ENCODE results near the gene MYH7B.

MYH7B gene

DNA sequence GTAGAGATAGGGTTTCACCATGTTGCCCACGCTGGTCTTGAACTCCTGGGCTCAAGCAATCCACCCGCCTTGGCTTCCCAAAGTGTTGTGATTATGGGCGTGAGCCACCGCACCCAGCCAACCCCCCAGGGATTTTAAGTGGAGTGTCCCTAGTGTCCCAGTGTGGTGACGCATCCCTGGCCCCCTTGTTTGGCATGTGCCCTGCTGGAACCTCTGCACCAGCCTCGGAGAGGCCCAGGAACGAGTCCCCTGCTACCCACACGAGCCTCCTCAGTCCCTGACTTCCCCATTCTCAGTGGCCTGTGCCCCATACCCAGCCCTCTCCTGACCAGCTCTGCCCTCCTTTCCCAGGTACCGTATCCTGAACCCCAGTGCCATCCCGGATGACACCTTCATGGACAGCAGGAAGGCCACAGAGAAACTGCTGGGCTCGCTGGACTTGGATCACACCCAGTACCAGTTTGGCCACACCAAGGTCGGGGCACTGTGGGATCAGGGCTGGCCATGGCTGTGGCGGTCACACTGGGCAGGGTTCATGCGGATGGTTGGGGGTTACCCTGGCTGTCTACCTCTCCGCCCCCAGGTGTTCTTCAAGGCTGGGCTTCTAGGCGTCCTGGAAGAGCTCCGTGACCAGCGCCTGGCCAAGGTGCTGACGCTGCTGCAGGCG is 37.2 kb downstream of the MYH7B start:
- DNase-seq (ENCODE audit: low spot score): no peak

DNA sequence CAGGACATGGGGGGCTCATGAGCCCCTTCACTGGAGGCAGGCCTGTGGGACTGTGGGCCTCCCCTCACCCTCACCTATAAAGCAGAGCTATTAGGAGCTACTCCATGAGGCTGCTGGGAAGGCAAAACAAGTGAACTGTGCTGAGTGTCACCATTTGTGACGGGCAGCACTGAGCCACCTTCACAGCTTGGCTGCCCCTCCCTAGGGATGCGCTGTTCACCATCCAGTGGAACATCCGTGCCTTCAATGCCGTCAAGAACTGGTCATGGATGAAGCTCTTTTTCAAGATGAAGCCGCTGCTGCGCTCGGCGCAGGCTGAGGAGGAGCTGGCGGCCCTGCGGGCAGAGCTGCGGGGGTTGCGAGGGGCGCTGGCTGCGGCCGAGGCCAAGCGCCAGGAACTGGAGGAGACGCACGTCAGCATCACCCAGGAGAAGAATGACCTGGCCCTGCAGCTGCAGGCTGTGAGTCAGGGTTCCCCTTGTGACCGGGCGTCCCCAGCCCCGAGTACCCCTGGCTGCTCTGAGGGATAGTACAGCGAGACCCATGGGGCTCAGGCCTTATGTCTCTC is 38.4 kb downstream of the MYH7B start:
- DNase-seq (ENCODE audit: low spot score): no peak

DNA sequence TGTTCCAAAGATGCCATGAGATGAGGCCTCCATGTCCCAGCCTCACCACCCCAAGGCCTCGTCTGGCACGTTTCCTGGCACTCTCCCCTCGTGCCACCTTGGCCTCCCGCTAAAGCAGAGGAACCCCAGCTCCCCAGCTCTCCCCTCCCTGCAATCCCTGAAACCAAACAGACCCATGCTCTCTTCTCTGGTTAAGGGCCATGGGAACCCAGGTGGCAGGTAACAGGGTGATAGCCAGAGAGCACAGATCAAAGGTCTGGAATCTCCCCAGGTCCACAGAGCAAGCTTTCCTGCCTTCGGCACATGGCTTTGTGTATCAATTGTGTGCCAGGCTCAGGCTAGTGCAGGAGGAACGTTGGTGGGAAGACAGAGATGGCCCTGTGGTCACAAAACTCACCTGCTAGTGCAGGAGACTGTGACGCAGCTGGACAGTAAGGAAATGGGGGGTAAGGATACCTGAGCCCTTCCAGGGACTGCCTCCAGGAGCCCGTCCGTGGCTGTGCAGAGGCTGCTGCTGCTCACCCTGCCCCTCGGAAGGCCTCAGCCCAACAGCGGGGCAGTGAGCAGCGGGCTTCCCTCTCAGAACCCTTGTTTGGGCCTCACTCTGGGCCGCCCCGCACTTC is 39.0 kb downstream of the MYH7B start:
- DNase-seq (ENCODE audit: low spot score): no peak

DNA sequence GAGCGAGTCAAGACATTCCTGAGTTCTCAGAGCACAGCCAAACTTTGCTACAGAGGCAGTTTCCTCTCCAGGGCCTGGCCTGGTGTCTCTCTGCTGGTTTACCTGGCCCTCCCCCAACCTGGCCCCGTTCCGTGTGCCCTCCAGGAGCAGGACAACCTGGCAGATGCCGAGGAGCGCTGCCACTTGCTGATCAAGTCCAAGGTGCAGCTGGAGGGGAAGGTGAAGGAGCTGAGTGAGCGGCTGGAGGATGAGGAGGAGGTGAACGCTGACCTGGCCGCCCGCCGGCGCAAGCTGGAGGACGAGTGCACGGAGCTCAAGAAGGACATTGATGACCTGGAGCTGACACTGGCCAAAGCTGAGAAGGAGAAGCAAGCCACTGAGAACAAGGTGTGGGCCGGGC is 39.5 kb downstream of the MYH7B start:
- no peak for DNase-seq (ENCODE audit: low spot score)

DNA sequence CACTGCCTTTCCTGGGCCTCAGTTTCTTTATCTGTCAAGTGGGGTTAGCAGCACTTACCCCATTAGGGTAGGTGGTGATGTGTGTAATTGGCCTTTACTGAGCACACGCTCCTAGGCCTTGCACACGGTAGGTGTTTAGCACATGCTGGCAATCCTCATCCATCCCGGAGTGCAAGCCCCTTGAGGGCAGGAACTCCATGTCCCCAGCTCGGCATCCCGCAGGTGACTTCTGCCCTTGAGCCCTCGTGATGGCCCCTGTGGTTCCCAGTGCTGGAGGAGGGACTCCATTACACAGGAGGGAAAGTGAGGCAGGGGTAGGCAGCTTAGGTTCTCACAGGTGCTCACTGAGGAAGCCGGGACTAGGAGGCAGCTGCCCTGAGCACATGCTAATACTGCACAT is 40.0 kb downstream of the MYH7B start:
- no peak for DNase-seq (ENCODE audit: low spot score)

DNA sequence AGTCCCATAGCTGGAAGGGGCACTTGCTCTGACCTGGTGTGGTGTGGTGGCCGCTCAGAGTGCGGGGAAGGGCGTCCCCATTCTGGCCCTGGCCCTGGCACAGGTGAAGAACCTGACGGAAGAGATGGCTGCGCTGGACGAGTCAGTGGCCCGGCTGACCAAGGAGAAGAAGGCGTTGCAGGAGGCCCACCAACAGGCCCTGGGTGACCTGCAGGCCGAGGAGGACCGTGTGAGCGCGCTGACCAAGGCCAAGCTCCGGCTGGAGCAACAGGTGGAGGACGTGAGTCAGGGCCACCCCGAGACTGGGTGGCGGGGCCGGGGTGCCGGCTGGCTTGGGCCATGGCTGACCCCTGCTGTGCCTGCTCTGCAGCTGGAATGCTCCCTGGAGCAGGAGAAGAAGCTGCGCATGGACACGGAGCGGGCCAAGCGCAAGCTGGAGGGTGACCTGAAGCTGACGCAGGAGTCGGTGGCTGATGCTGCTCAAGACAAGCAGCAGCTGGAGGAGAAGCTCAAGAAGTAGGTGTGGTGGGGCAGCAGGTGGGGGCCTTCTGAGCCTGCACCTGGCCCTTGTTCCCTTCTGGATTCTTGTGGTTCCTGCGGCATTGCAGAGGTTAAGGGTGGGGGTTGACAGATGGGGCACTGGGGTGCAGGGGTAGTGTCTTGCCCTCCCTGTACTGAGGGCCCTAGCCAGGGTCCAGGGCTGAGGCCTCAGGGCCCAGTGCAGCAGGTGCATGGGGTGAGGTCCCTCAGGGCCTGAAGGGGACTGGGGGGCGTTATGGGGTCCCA is 40.8 kb downstream of the MYH7B start:
- no peak for DNase-seq (ENCODE audit: low spot score)

DNA sequence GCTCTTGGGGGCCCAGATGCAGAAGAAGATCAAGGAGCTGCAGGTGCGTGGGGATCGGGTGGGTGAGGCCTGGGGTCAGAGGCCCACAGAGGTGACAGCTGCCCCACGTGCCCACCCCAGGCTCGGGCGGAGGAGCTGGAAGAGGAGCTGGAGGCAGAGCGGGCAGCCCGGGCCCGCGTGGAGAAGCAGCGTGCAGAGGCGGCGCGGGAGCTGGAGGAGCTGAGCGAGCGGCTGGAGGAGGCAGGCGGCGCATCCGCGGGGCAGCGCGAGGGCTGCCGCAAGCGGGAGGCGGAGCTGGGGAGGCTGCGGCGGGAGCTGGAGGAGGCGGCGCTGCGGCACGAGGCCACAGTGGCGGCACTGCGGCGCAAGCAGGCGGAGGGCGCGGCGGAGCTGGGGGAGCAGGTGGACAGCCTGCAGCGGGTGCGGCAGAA is 41.5 kb downstream of the MYH7B start:
- DNase-seq (ENCODE audit: low spot score): no peak

DNA sequence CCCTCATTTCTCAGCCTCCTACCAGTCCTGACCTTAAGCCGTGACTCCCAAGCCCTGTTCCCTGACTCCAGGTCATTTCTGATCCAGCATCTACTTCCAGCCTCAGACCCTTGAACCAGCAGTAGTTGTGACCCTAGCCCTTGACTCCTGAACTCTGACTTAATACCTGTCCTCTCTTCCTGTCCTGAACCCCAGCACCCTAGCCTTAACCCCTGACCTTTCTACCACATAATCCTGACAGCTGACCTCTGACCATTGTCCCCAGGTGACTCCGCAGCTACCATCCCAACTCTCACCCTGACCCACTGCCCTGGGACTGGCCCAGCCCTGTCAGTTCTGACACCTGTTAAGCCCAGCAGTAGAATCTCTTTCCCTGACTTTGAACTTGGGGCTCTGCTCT is 42.1 kb downstream of the MYH7B start:
- DNase-seq (ENCODE audit: low spot score): no peak

DNA sequence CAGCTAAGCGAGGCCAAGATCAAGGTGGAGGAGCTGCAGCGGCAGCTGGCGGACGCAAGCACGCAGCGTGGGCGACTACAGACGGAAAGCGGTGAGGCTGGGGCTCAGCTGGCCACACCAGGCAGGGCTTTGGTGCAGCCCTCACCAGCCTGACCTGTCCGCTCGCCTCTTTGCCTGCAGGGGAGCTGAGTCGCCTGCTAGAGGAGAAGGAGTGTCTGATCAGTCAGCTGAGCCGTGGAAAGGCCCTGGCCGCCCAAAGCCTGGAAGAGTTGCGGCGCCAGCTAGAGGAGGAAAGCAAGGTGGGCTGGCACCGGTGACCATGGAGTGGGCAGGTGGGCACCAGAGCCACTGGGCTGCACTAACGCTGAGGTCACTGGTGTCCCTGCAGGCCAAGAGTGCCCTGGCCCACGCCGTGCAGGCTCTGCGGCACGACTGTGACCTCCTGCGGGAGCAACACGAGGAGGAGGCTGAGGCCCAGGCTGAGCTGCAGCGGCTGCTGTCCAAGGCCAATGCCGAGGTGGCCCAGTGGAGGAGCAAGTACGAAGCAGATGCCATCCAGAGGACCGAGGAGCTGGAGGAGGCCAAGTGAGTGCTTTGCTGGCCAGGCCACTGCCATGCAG is 42.8 kb downstream of the MYH7B start:
- no peak for DNase-seq (ENCODE audit: low spot score)

DNA sequence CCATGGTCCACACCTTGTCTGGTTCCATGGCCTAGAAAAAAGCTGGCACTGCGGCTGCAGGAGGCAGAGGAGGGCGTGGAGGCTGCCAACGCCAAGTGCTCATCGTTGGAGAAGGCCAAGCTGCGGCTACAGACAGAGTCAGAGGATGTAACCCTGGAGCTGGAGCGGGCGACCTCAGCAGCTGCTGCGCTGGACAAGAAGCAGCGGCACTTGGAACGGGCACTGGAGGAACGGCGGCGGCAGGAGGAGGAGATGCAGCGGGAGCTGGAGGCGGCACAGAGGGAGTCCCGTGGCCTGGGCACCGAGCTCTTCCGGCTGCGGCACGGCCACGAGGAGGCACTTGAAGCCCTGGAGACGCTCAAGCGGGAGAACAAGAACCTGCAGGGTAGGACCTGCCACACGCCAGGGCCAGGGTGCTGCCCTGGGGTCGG is 43.4 kb downstream of the MYH7B start:
- DNase-seq (ENCODE audit: low spot score): no peak

DNA sequence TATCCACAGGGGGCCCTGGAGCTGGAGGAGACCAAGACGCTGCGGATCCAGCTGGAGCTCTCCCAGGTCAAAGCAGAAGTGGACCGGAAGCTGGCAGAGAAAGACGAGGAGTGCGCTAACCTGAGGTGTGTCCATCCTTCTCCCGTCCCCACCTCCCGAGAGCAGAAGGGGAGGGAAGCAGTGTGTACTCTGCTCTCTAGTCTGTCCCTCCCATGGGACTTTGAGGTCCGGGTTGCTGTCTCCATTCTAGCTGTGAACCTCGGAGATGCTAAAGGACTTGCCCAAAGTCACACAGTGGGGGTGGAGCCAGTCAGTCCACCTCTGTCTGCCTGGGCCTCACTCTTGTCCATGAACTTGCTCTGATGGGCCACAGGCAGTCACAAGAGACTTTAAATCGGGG is 44.1 kb downstream of the MYH7B start:
- no peak for DNase-seq (ENCODE audit: low spot score)

DNA sequence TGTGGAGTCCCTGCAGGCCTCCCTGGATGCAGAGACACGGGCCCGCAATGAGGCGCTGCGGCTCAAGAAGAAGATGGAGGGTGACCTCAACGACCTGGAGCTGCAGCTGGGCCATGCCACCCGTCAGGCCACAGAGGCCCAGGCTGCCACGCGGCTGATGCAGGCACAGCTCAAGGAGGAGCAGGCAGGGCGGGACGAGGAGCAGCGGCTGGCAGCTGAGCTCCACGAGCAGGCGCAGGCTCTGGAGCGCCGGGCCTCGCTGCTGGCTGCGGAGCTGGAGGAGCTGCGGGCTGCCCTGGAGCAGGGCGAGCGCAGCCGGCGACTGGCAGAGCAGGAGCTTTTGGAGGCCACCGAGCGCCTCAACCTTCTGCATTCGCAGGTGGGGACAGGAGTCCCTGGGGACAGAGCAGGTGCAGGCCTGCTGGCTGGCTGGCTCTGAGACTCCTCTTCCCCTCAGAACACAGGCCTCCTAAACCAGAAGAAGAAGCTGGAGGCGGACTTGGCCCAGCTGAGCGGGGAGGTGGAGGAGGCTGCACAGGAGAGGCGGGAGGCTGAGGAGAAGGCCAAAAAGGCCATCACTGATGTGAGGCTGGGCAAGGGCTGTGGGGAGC is 44.7 kb downstream of the MYH7B start:
- DNase-seq (ENCODE audit: low spot score): no peak

DNA sequence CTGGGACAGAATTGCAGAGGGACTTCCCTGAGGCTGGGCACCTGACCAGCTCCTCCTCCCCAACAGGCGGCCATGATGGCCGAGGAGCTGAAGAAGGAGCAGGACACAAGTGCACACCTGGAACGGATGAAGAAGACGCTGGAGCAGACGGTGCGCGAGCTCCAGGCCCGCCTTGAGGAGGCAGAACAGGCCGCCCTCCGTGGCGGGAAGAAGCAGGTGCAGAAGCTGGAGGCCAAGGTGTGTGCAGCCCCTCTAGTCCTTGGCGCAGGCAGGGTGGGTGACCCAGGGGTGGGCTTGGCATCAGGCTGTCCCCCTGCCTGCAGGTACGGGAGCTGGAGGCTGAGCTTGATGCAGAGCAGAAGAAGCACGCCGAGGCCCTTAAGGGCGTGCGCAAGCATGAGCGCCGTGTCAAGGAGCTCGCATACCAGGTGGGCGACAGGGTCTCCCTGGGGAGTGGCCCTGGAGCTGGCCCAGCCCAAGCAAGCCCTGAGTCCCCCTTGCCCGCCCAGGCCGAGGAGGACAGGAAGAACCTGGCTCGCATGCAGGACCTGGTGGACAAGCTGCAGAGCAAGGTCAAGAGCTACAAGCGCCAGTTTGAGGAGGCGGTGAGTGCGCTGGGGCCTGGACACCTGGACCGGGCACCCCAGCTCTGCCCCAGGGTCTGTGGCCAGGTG is 45.4 kb downstream of the MYH7B start:
- no peak for DNase-seq (ENCODE audit: low spot score)

DNA sequence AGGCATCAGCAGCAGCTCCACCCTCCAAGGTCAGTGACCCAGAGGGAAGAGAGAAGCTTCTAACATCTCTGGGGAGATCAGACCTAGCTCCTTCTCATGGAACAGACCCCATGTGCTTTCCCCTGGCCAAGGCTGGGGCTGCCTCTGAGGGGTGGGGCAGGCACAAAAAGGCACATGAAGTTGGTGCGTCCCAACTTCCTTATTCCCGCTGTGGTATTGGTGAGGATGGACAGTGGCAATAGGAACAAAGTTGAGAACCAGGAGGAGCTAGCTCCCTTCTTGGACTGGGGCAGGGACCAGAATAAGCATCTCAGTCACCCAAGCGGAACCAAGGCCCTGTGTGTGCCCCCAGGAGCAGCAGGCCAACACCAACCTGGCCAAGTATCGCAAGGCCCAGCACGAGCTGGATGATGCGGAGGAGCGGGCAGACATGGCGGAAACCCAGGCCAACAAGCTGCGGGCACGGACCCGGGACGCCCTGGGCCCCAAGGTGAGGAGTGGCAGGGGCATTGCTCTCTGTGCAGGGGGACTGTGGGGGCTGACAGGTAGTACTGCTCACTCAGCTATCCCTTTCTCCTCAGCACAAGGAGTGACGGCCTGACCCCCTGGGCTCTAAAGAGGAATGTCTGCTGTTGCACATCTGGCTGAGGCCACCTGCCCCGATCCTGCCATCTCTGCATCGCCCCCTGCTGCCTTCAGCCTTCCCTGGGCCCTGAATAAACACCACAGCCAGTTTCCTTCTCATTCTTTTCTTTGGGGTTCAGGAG is 46.1 kb downstream of the MYH7B start:
- no peak for DNase-seq (ENCODE audit: low spot score)

DNA sequence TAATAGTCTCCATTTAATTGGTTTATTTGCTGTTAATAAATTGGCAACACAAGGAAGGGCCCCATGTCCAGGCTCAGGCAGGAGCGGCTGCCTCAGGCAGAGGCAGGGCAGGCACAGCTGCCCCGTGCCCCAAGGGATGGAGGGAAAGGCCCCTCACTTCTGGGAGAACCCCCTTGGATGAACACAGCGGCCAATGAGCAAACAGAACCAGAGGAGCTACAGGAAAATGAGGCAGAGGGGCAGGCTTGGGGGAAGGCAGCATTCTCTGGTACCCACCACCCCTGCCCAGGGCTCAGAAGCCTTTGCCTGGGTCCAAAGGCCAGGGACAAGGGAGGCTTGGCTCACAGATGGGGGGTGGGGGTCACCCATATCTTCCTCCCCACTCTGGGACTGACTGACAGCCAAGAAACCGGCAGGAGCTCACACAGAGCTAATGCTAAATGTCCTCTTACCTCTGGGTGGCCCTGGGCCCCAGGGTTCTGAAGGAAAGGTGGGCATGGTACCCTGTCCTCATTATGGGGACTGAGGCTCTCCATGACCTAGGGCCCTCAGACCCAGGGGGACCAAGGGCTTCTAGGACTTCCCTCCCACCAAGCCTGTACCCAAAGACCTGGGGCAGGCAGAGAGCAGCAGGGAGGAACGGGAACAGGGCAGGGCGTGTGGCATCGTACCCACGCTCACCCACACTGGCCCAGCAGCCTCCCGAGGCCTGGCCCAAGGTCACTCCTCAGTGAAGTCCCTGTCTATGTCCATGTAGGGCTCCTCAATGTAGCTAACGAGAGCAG is 47.0 kb downstream of the MYH7B start:
- DNase-seq (ENCODE audit: low spot score): no peak

DNA sequence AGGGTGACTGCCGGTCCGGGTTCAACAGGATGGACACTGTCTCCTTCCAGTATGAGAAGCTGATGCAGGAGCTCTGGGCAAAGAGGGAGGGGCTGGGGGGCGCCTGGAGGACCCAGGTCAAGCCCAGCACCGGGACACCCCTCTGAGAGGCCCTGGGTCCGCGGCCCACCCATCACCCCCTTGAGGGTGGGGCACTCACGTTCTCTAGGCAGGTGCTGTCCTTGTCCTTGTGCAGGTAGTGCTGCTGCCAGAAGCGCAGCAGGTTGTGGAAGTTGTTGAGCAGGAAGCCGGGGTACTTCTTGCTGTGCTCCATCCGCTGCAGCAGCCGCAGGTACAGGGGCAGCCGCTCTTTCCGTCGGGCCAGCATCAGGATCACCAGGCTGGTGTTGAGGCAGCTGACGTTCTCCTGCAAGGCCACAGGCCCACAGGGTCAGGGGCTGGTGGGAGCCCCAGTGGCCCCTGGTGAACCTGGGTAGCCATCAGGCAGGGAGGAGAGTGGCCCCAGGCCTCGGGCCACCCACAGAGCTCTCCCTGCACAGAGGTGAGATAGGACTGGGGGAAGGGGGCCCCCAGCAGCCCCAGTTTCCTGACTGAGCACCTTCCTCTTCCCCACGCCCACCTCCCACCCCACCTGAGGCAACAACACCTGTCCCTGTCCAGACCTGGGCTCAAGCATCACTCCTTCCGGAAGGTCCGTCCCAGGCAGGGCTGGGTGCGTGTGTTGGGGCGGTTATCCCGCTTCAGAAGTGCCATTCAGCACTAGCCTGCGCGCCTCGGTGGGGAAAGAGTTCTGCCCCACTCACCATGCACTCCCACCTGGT is 47.8 kb downstream of the MYH7B start:
- DNase-seq (ENCODE audit: low spot score): no peak

DNA sequence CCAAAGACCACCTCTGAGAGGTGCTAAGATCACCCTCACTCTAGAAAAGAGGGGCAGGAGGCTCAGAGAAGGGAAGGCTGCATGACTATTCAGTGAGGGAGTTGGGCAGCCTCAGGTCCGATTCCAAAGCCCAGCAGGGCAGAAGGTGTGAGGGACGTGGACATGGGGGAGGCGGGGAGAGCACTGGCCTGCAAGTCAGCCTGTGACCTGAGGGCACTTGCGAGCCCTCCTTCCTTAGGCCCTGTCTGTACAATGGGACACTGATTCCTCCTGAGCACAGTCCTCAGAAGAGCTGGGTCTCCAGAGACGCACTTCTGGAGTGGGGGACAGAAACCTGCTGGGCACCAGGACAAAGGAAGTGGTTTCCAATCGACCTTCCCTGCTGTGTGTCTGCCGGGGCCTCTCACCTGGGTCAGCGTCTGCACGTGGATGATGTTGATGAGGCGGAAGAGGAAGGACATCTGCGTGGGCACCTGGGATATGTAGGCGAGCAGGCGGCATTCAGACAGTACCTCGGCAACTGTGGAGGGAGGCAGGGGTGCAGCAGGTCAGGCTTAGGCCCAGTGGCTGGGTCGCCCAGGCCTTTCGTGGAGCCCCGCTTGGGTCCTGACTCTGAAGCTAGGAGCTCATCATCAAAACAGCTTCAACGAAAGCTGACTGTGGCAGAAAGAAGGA is 48.5 kb downstream of the MYH7B start:
- no peak for DNase-seq (ENCODE audit: low spot score)

DNA sequence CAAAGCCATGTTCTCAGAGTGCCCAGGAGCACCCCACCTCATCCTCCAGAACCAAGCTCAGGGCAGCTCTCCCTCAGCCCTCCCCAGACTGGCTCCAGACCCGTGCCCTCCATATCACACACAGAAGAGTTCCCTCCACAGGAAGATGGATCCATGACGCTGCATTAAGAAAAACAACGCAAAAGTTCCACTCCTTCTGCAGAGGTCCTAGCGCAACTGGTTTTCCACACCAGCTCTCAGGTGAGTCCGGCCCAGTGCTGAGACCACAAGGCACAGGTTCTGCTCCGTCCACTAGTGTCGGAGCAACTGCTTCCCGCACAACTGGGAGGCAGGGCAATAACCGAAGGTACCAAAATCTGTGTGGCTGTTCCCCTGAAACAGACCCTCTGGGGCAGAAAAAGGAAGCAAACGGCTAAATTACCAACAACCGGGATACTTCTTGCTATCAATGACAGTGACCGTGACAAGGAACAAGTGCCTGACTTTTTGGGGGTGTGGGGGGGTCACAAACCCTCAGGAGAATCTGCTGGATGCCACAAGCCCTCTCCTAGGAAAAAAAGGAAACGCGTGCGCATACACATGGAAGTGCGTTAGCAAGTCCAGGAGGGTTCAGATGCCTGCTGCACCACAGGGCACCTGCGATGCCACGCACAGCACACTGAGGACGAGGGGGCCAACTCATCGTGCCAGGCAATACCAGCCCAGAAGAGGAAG is 49.2 kb downstream of the MYH7B start:
- DNase-seq (ENCODE audit: low spot score): no peak
